HG02981 (cell line): Measurements from ENCODE around the gene P4HA2.

Experiments
- ATAC-seq: cut with Tn5 transposase; IDR thresholded peaks from one replicate; pipeline ENCODE4 v1.9.1; 2021; ENCODE audit warnings: mild to moderate bottlenecking, moderate library complexity; ENCODE audit not compliant: unreplicated experiment

Gene P4HA2

GRCh38 chr5:132253008-132253441 lies 25.4 kb upstream of the P4HA2 start:
- no peak for ATAC-seq

GRCh38 chr5:132251220-132251725 lies 23.6 kb upstream of the P4HA2 start:
- ATAC-seq: no peak

- no peak for ATAC-seq
These were observed 22.9 kb upstream of the P4HA2 start for GRCh38 chr5:132250547-132250946.

- ATAC-seq: no peak
These were observed 19.2 kb upstream of the P4HA2 start for GRCh38 chr5:132246806-132247205.

GRCh38 chr5:132245593-132245992 lies 17.9 kb upstream of the P4HA2 start:
- ATAC-seq: no peak

- no peak for ATAC-seq
These were observed 15.8 kb upstream of the P4HA2 start for GRCh38 chr5:132243366-132243977.

GRCh38 chr5:132239776-132240175 lies 12.1 kb upstream of the P4HA2 start:
- no peak for ATAC-seq

- ATAC-seq: no peak
These were observed 11.3 kb upstream of the P4HA2 start for GRCh38 chr5:132238901-132239500.

- ATAC-seq: peak; percentile 71
These were observed 10.6 kb upstream of the P4HA2 start for GRCh38 chr5:132238169-132238744.

GRCh38 chr5:132237670-132238069 lies 10.0 kb upstream of the P4HA2 start:
- no peak for ATAC-seq

GRCh38 chr5:132237141-132237540 lies 9.5 kb upstream of the P4HA2 start:
- no peak for ATAC-seq

- no peak for ATAC-seq
These were observed 7.7 kb upstream of the P4HA2 start for GRCh38 chr5:132235340-132235739.

GRCh38 chr5:132234684-132235062 lies 7.0 kb upstream of the P4HA2 start:
- ATAC-seq: no peak

- ATAC-seq: no peak
These were observed 6.4 kb upstream of the P4HA2 start for GRCh38 chr5:132233811-132234683.

GRCh38 chr5:132233081-132233480 lies 5.4 kb upstream of the P4HA2 start:
- no peak for ATAC-seq

- ATAC-seq: no peak
These were observed 4.8 kb upstream of the P4HA2 start for GRCh38 chr5:132232465-132232864.

- no peak for ATAC-seq
These were observed 3.2 kb upstream of the P4HA2 start for GRCh38 chr5:132230871-132231270.

GRCh38 chr5:132229236-132229635 lies 1.6 kb upstream of the P4HA2 start:
- ATAC-seq: no peak

GRCh38 chr5:132228241-132229035 lies 785 bp upstream of the P4HA2 start:
- no peak for ATAC-seq

- no peak for ATAC-seq
These were observed 493 bp downstream of the P4HA2 start for GRCh38 chr5:132227235-132227484.
